ENCODE data around the gene SLC9A4.

- TF ChIP-seq POLR2A (IDR thresholded peaks at IDR 0.05), result no peak
- no peak for TF ChIP-seq EP300 (IDR thresholded peaks at IDR 0.05)
- TF ChIP-seq CTCF (IDR thresholded peaks at IDR 0.05), result no peak
Observed at GRCh38 chr2:102520801-102521200, 47.8 kb downstream of the SLC9A4 start.

Data from ovary (tissue), 3 donors.